HCT116 (cell line): ENCODE measurements around the gene MYRF. TPM values are rescaled to one million over a fixed set of nuclear protein-coding genes. Genes with fewer than 3 reads are reported as not detected.

Experiments used
- ATAC-seq: fragments of 200-7000 bp; cut with Tn5 transposase; 2 replicates; pipeline ENCODE4 v1.9.1; 2020; ENCODE audit warnings: mild to moderate bottlenecking, moderate library complexity
- BruUV-seq: library from RNA; stranded (reverse); fragments of 400-500 nt; replicated peaks from 2 replicates; lab custom pipeline; 2021; lab: Mats Ljungman, UMichigan
- CTCF ChIA-PET: fragments of 300-600 bp; sonication (Branson Sonifier 250); formaldehyde crosslinking; loops from one replicate; lab custom pipeline; 2021; ENCODE audit warnings: antibody characterized with exemption; lab: Charles Lee
- POLR2A ChIA-PET: fragments of 300-600, 350-600 bp; sonication (Branson Sonifier 250); formaldehyde crosslinking; loops from one replicate; lab custom pipeline; 2021; ENCODE audit warnings: antibody characterized with exemption; lab: Charles Lee
- RAD21 ChIA-PET, 2 experiments: fragments of 300-600 bp; sonication (Branson Sonifier 250); formaldehyde crosslinking; loops; one replicate each; lab custom pipeline; 2023; ENCODE audit warnings: low total read pairs in 2 of 2; ENCODE audit not compliant: uncharacterized antibody in 2 of 2, unreplicated experiment in 2 of 2, low non-redundant PET in 1 of 2; lab: Charles Lee
- DNase-seq: peaks from one replicate; pipeline ENCODE4 v3.0.0-alpha.2; 2010; ENCODE audit warnings: low read depth, low spot score
- H2AFZ ChIP-seq: fragments of 200-600 bp; shearing (Covaris generic), sonication (generic); 2 replicates; pipeline ENCODE4 v1.6.1; 2017; ENCODE audit warnings: low read depth, mixed run types, mixed read lengths, antibody characterized with exemption, low read length; ENCODE audit not compliant: poor library complexity, severe bottlenecking
- H3K27ac ChIP-seq: 2 replicates; pipeline ENCODE4 v1.5.1; 2012; ENCODE audit warnings: low read depth, low read length
- H3K27me3 ChIP-seq: fragments of 200-600 bp; sonication (generic); 2 replicates; pipeline ENCODE4 v1.6.1; 2016; ENCODE audit warnings: mixed run types, low read length, mixed read lengths; ENCODE audit not compliant: insufficient read depth
- H3K36me3 ChIP-seq, 2 experiments: fragments of 200-500 bp in 1 of 2; fragments of 200-600 bp in 1 of 2; sonication (Bioruptor generic) in 1 of 2; sonication (generic) in 1 of 2; 2 replicates each; pipeline versions ENCODE4 v1.5.1 to v1.6.1; 2014 to 2016; ENCODE audit warnings: low read length in 2 of 2, inconsistent platforms in 1 of 2, mixed read lengths in 1 of 2, mixed run types in 1 of 2; ENCODE audit not compliant: insufficient read depth in 2 of 2, control insufficient read depth in 1 of 2
- H3K4me1 ChIP-seq, 2 experiments: fragments of 200-600 bp in 1 of 2; sonication (generic) in 1 of 2; 2 replicates each; pipeline versions ENCODE4 v1.5.1 to v1.6.1; 2012 to 2017; ENCODE audit warnings: low read length in 2 of 2, inconsistent platforms in 1 of 2, mild to moderate bottlenecking in 1 of 2, mixed read lengths in 1 of 2, mixed run types in 1 of 2, moderate library complexity in 1 of 2; ENCODE audit not compliant: insufficient read depth in 2 of 2, control insufficient read depth in 1 of 2
- H3K4me2 ChIP-seq: fragments of 200-600 bp; sonication (generic); 2 replicates; pipeline ENCODE4 v1.6.1; 2017; ENCODE audit warnings: mixed run types, low read length, mixed read lengths
- H3K4me3 ChIP-seq, 2 experiments: fragments of 200-600 bp in 1 of 2; sonication (generic) in 1 of 2; replicated peaks in 1 of 2; 2 replicates each; pipeline ENCODE4 v1.5.1; 2011 to 2016; ENCODE audit warnings: low read length in 2 of 2, control low read depth in 1 of 2, low read depth in 1 of 2, mild to moderate bottlenecking in 1 of 2, mixed read lengths in 1 of 2, mixed run types in 1 of 2
- H3K79me2 ChIP-seq: fragments of 200-600 bp; sonication (generic); 2 replicates; pipeline ENCODE4 v1.6.1; 2017; ENCODE audit warnings: mild to moderate bottlenecking, mixed run types, low read length, moderate library complexity, mixed read lengths; ENCODE audit not compliant: insufficient read depth
- H3K9ac ChIP-seq: fragments of 200-600 bp; sonication (generic); 2 replicates; pipeline ENCODE4 v1.6.1; 2016; ENCODE audit warnings: low read length, mixed read lengths
- H3K9me2 ChIP-seq: fragments of 200-600 bp; sonication (generic), shearing (Covaris generic); 2 replicates; pipeline ENCODE4 v1.6.1; 2017; ENCODE audit warnings: mixed run types, mild to moderate bottlenecking, moderate library complexity; ENCODE audit not compliant: insufficient read depth
- H3K9me3 ChIP-seq, 2 experiments: fragments of 200-500 bp in 1 of 2; fragments of 200-600 bp in 1 of 2; sonication (Bioruptor generic) in 1 of 2; sonication (generic) in 1 of 2; 2 replicates each; pipeline ENCODE4 v1.6.1; 2014 to 2017; ENCODE audit warnings: low read length in 2 of 2, mixed read lengths in 2 of 2, inconsistent platforms in 1 of 2, low read depth in 1 of 2, mild to moderate bottlenecking in 1 of 2, mixed run types in 1 of 2, moderate library complexity in 1 of 2; ENCODE audit not compliant: control insufficient read depth in 1 of 2, insufficient read depth in 1 of 2
- H4K20me1 ChIP-seq: fragments of 200-600 bp; sonication (generic), shearing (Covaris generic); 2 replicates; pipeline ENCODE4 v1.6.1; 2017; ENCODE audit warnings: mixed run types, mild to moderate bottlenecking, moderate library complexity; ENCODE audit not compliant: insufficient read depth
- FOSL1 ChIP-seq: IDR thresholded peaks from 2 replicates; pipeline ENCODE4 v1.6.1; 2012; ENCODE audit warnings: low read depth
- SRF ChIP-seq: IDR thresholded peaks from 2 replicates; pipeline ENCODE4 v1.6.1; 2012; ENCODE audit warnings: low read depth
- TCF7L2 ChIP-seq: IDR thresholded peaks from 2 replicates; pipeline ENCODE4 v1.7.0; 2011; ENCODE audit warnings: borderline replicate concordance, inconsistent platforms; ENCODE audit not compliant: insufficient read depth, insufficient read length; ENCODE audit errors: extremely low read depth
- intact Hi-C: fragments of 100-400 bp; cut with micrococcal nuclease; formaldehyde crosslinking; loops from 2 replicates; pipeline ENCODE4 v1.10.0; 2022
- total RNA-seq: library from RNA; stranded (reverse); gene quantifications from one replicate; pipeline ENCODE4 v1.2.1, GENCODE V29; 2021; ENCODE audit not compliant: unreplicated experiment
- TF ChIP-seq, protein P1 (sequence below): IDR thresholded peaks from 2 replicates; pipeline ENCODE4 v1.6.1; 2012
- TF ChIP-seq, protein P2 (sequence below): IDR thresholded peaks from 2 replicates; pipeline ENCODE4 v1.6.1; 2011; ENCODE audit warnings: mild to moderate bottlenecking, low read length, moderate library complexity; ENCODE audit not compliant: insufficient replicate concordance; ENCODE audit errors: extremely low read depth

Gene MYRF
- total RNA-seq, 1 experiment from 2014 or later: 52.3 TPM

DNA sequence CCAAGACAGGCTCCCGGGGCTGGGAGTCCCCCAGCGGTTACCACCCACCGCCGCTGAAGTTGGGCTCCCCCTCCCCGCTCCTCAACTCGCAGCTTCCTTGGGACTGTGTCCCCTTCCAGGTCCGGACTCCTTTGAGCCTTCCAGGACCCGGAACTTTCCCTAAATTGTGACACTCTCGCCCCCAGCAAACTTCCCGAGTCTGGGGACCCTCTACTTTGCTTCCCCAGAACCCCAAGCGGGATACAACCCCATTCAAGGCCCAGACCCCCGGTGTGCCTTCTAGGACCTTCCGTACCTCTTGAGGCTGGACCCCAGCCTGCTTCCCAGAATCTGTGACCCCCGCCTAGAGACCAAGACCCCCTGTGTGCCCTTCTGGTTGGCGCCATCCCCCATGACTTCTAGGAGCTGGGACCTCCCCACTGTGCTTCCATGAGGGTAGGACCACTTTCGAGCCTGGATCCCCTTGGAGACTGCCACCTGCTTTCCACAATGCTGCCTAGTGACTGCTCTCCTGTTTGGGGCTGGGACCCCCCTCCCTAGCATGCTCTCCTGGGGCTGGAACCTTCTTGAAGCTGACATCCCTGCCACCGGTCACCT lies 587 bp downstream of the MYRF start:
- intact Hi-C loops: loop anchor here (1.0 kb wide), 1 partner anchor 23 kb away; no protein-coding TSS in a partner anchor
- POLR2A ChIA-PET: interaction anchor here (0.7 kb wide), 1 partner anchor 39 kb away, joined by 3 read pairs; no protein-coding TSS in a partner anchor

More for the DNA sequence above, 587 bp downstream of the MYRF start:
- Histone ChIP-seq H3K9me2 (no peaks in the 10 kb centered on the region), H2AFZ (no peak overlapping the region), H3K27me3 (no peaks in the 10 kb centered on the region), H3K36me3 (no peaks in the 10 kb centered on the region), H3K9ac (peak overlapping the region; percentile 82), H3K79me2 (peaks cover 49% of the 10 kb centered on the region; the same call in 1 of the 2 replicates), H3K4me2 (peak overlapping the region; percentile 99), H4K20me1 (no peaks in the 10 kb centered on the region), H3K27ac (peak overlapping the region; percentile 71), H3K4me1 (peaks cover 33 to 67% of the 10 kb centered on the region in 2 experiments), H3K9me3 (no peaks in the 10 kb centered on the region)
- CTCF ChIA-PET: interaction anchor here (0.5 kb wide), 1 partner anchor 43 kb away, joined by 4 read pairs; no protein-coding TSS in a partner anchor
- no TSS peak for BruUV-seq
- ATAC-seq: peak; percentile 13; the same call in 1 of the 2 replicates
- TF ChIP-seq, protein P1, sequence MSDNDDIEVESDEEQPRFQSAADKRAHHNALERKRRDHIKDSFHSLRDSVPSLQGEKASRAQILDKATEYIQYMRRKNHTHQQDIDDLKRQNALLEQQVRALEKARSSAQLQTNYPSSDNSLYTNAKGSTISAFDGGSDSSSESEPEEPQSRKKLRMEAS: no peak
- TF ChIP-seq, protein P2, sequence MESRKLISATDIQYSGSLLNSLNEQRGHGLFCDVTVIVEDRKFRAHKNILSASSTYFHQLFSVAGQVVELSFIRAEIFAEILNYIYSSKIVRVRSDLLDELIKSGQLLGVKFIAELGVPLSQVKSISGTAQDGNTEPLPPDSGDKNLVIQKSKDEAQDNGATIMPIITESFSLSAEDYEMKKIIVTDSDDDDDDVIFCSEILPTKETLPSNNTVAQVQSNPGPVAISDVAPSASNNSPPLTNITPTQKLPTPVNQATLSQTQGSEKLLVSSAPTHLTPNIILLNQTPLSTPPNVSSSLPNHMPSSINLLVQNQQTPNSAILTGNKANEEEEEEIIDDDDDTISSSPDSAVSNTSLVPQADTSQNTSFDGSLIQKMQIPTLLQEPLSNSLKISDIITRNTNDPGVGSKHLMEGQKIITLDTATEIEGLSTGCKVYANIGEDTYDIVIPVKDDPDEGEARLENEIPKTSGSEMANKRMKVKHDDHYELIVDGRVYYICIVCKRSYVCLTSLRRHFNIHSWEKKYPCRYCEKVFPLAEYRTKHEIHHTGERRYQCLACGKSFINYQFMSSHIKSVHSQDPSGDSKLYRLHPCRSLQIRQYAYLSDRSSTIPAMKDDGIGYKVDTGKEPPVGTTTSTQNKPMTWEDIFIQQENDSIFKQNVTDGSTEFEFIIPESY: no peak
- no peak for TF ChIP-seq SRF
- no peak for TF ChIP-seq FOSL1
- no peak for TF ChIP-seq TCF7L2
- TF ChIP-seq, all 23 proteins: peak for 0
- no peak for DNase-seq
- H3K4me3 ChIP-seq: peak overlapping the region; percentile 63 to 87
- RAD21 ChIA-PET: interaction anchor here in 1 of 2 experiments (0.6 kb wide), 1 partner anchor 311 kb away, joined by 3 read pairs; no protein-coding TSS in a partner anchor
